ENCODE measurements around the gene TMEM94. TPM values are rescaled to one million over a fixed set of nuclear protein-coding genes. Genes with fewer than 3 reads are reported as not detected.
A peak's percentile ranks its signal among the peaks of the same experiment; 100 is the strongest.

Gene TMEM94
- total and polyA plus RNA-seq, 2 of the 8 experiments (the other 6 are each of a cell fraction or from before 2014, with no cell fraction given): 54.8 to 69.9 TPM

DNA sequence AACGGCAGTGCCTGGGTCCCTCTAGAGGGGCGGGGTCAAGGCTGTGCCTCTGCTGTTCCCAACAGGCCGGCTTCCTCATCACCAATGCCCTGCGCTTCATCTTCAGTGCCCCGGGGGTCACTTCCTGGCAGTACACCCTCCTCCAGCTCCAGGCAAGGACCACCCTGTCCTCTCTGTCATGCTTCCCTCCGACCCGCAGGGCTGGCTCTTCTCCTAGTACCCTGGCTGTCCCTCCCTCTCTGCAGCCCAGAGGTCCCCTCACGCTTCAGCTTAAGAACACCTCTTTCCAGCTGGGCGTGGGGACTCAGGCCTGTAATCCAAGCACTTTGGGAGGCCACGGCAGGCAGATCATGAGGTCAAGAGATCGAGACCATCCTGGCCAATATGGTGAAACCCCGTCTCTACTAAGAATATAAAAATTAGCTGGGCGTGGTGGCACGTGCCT, 33.1 kb downstream of the TMEM94 start:
- ChIA-PET POLR2A (ENCODE audit: partially characterized antibody) (interaction anchor here (1.2 kb wide), 1 partner anchor 14 kb away, joined by 8 read pairs; no protein-coding TSS in a partner anchor), CTCF (ENCODE audit: partially characterized antibody) (interaction anchor here (0.6 to 1.8 kb wide), 4 partner anchors 9 to 173 kb away, joined by 3 to 9 read pairs (median 4); no protein-coding TSS in a partner anchor)
- no peak overlapping the region for H2AFZ ChIP-seq (ENCODE audit: low read length)
- no peak overlapping the region for H2BK5ac ChIP-seq (ENCODE audit: low read depth, low read length)
- H3K4me2 ChIP-seq (ENCODE audit: insufficient read depth in 1 of 2, low read depth in 2 of 2, low read length in 2 of 2): no peak overlapping the region
- no peak overlapping the region for H3K14ac ChIP-seq (ENCODE audit: insufficient read length)
- H3K4me3 ChIP-seq (ENCODE audit: extremely low read depth in 1 of 4, insufficient read depth in 2 of 4, low read depth in 3 of 4, low read length in 4 of 4): no peak overlapping the region
- H2BK20ac ChIP-seq (ENCODE audit: low read length): no peak overlapping the region
- H3K79me2 ChIP-seq (ENCODE audit: control insufficient read depth in 1 of 2, insufficient read depth in 2 of 2, low read length in 2 of 2): no peaks in the 10 kb centered on the region
- H3K27ac ChIP-seq (ENCODE audit: low read depth, low read length): no peak overlapping the region
- H4K5ac ChIP-seq (ENCODE audit: insufficient read length, low read depth, low read length): no peak overlapping the region
- no peaks in the 10 kb centered on the region for H3K9me3 ChIP-seq (ENCODE audit: insufficient read depth in 2 of 2, low read depth in 1 of 2, low read length in 1 of 2)
- no peak overlapping the region for H4K91ac ChIP-seq (replicated peaks; ENCODE audit: insufficient read length, low read length)
- H2BK120ac ChIP-seq (replicated peaks; ENCODE audit: low read depth, low read length): no peak overlapping the region
- no peak overlapping the region for H3K18ac ChIP-seq (ENCODE audit: extremely low read depth, low read length)
- H2AK5ac ChIP-seq (ENCODE audit: low read depth, low read length): no peak overlapping the region
- no peaks in the 10 kb centered on the region for H3K27me3 ChIP-seq (replicated peaks in 1 of 4; ENCODE audit: control insufficient read depth in 3 of 4, extremely low read depth in 1 of 4, insufficient read depth in 3 of 4, low read length in 3 of 4)
- no peak overlapping the region for H3K56ac ChIP-seq (replicated peaks; ENCODE audit: insufficient read length, low read depth, low read length)
- H3K79me1 ChIP-seq (ENCODE audit: low read depth, low read length): no peaks in the 10 kb centered on the region; the same call in 1 of the 2 replicates
- no peak overlapping the region for H2BK15ac ChIP-seq (ENCODE audit: low read length)
- WGBS, 2 experiments (ENCODE audit: extremely low coverage in 1 of 2, insufficient coverage in 1 of 2, insufficient read length in 1 of 2, insufficient replicate concordance in 2 of 2, low coverage in 1 of 2, low lambda C conversion rate in 2 of 2, missing lambda C conversion rate in 1 of 2): 89% methylated on average over 12 of the region's 14 CpGs; no CpG with 5 or more reads in 1 of the 2 experiments
- TF ChIP-seq NRF1 (IDR thresholded peaks at IDR 0.05; ENCODE audit: low read depth, low read length) (no peak), CBX5 (IDR thresholded peaks at IDR 0.05; ENCODE audit: low read depth, low read length) (no peak), YY1 (IDR thresholded peaks at IDR 0.05; ENCODE audit: low read depth, low read length) (no peak), TBP (IDR thresholded peaks at IDR 0.05; ENCODE audit: low read depth, low read length) (no peak), SUZ12 (IDR thresholded peaks at IDR 0.05; ENCODE audit: low read length) (no peak), SIX5 (IDR thresholded peaks at IDR 0.05; ENCODE audit: low read depth, low read length) (no peak), BRCA1 (IDR thresholded peaks at IDR 0.05; ENCODE audit: low read depth, low read length) (no peak), POLR2A (IDR thresholded peaks at IDR 0.05; ENCODE audit: control extremely low read depth in 1 of 2, low read depth in 2 of 2, low read length in 2 of 2) (no peak), CHD2 (IDR thresholded peaks at IDR 0.05; ENCODE audit: low read length) (no peak), RXRA (IDR thresholded peaks at IDR 0.05; ENCODE audit: insufficient read depth, low read depth, low read length) (no peak), POLR2AphosphoS5 (IDR thresholded peaks at IDR 0.05; ENCODE audit: low read depth, low read length) (no peak), TCF12 (IDR thresholded peaks at IDR 0.05; ENCODE audit: low read depth, low read length) (no peak), CTBP2 (IDR thresholded peaks at IDR 0.05; ENCODE audit: borderline replicate concordance, insufficient read depth, insufficient read length, low read length) (no peak)
- DNase-seq (ENCODE audit: low read depth in 1 of 2, low spot score in 2 of 2): no peak
- H3K4me1 ChIP-seq (replicated peaks in 1 of 4; ENCODE audit: control insufficient read depth in 3 of 4, insufficient read depth in 4 of 4, low read length in 3 of 4): no peaks in the 10 kb centered on the region; a peak in 1 of 7 replicates
- no peak for FAIRE-seq
- no peak overlapping the region for H3K9ac ChIP-seq (replicated peaks in 1 of 4; ENCODE audit: extremely low read depth in 1 of 4, low read depth in 3 of 4, low read length in 3 of 4)
- H4K8ac ChIP-seq (ENCODE audit: extremely low read depth, insufficient read depth, low read length): peak overlapping the region; percentile 22; the same call in 1 of the 2 replicates
- H3K23ac ChIP-seq (ENCODE audit: insufficient read length): no peak overlapping the region
- peaks cover 0 to 10% of the 10 kb centered on the region in 2 experiments for H4K20me1 ChIP-seq (replicated peaks in 1 of 2; ENCODE audit: control insufficient read depth in 1 of 2, insufficient read depth in 2 of 2, low read length in 2 of 2)
- peaks cover 0 to 6% (median 4%) of the 10 kb centered on the region in 4 experiments; a peak in 4 of 8 replicates for H3K36me3 ChIP-seq (ENCODE audit: control insufficient read depth in 2 of 4, insufficient read depth in 4 of 4, low read length in 3 of 4)
- no peaks in the 10 kb centered on the region for H3K23me2 ChIP-seq (ENCODE audit: low read depth, low read length)
- H2BK12ac ChIP-seq (ENCODE audit: low read depth, low read length): no peak overlapping the region
- H3K4ac ChIP-seq (replicated peaks; ENCODE audit: insufficient read length, low read depth, low read length): no peak overlapping the region

Measured in H1 (cell line).